ENCODE measurements around the gene SLIT3. TPM values are rescaled to one million over a fixed set of nuclear protein-coding genes. Genes with fewer than 3 reads are reported as not detected.
A peak's percentile ranks its signal among the peaks of the same experiment; 100 is the strongest.

SLIT3 gene
- total RNA-seq, 6 donors from 2014 or later: 10.8 to 57.3 (median 32.2) TPM

DNA sequence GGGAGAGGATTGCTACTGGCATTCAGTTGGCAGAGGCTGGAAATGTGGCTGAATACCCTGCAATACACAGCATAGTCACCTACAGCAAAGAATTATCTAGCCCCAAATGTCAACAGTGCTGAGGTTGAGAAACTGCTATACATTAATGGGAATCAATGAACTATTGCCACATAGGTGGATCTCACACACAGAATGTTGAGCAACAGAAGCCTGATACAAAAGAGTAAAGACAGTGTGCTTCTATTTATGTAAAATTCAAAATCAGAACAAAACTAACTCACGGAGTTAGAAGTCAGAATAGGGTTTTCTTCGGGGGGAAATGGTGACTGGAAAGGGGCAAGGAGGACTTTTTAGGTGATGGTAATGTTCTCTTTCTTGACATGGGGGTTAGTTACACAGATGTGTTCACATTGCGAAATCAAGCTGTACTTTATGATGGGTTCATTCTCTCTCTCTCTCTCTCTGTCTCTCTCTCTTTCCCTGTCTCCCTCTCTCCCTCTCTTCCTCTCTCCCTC, 676.0 kb downstream of the SLIT3 start:
- no peak overlapping the region for H3K27ac ChIP-seq
- H3K4me3 ChIP-seq: no peak overlapping the region
- no peak for DNase-seq
- no peak for ATAC-seq (ENCODE audit: low FRiP score in 2 of 2)
- H3K4me1 ChIP-seq: no peaks in the 10 kb centered on the region
- TF ChIP-seq, protein P1, sequence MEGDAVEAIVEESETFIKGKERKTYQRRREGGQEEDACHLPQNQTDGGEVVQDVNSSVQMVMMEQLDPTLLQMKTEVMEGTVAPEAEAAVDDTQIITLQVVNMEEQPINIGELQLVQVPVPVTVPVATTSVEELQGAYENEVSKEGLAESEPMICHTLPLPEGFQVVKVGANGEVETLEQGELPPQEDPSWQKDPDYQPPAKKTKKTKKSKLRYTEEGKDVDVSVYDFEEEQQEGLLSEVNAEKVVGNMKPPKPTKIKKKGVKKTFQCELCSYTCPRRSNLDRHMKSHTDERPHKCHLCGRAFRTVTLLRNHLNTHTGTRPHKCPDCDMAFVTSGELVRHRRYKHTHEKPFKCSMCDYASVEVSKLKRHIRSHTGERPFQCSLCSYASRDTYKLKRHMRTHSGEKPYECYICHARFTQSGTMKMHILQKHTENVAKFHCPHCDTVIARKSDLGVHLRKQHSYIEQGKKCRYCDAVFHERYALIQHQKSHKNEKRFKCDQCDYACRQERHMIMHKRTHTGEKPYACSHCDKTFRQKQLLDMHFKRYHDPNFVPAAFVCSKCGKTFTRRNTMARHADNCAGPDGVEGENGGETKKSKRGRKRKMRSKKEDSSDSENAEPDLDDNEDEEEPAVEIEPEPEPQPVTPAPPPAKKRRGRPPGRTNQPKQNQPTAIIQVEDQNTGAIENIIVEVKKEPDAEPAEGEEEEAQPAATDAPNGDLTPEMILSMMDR (IDR thresholded peaks at IDR 0.05): no peak
- TF ChIP-seq POLR2A (IDR thresholded peaks at IDR 0.05) (no peak), POLR2AphosphoS5 (IDR thresholded peaks at IDR 0.05) (no peak), EP300 (IDR thresholded peaks at IDR 0.05) (no peak)
- 83 to 84% methylated on average over 3 of the region's 3 CpGs for WGBS, 2 donors
- no peaks in the 10 kb centered on the region for H3K9me3 ChIP-seq
- no peaks in the 10 kb centered on the region for H3K27me3 ChIP-seq
- no peaks in the 10 kb centered on the region for H3K36me3 ChIP-seq

DNA sequence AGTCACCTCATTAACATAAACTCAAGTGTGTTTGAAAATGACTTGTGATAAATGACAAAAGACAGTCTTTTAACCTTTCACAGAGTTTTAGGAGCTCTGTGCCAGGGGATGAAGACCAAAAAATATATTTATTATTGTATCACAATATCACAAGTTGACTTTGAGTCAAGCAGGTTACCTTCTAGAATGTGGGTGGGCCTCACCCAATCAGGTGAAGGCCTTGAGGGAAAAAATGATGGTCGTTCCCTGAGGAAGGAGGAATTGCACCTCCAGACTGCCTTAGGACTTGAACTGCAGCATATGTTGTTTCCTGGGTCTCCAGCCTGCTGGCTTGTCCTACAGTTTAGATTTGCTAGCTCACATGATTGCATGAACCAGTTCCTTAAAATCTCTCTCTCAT, 680.1 kb downstream of the SLIT3 start:
- DNase-seq: no peak
- Histone ChIP-seq H3K27ac (no peak overlapping the region), H3K9me3 (no peaks in the 10 kb centered on the region), H3K4me1 (no peaks in the 10 kb centered on the region), H3K27me3 (no peaks in the 10 kb centered on the region), H3K36me3 (no peaks in the 10 kb centered on the region), H3K4me3 (no peak overlapping the region)
- no peak for ATAC-seq (ENCODE audit: low FRiP score in 2 of 2)
- WGBS, 2 donors: 67 to 72% methylated on average over 1 of the region's 1 CpG
- TF ChIP-seq POLR2A (IDR thresholded peaks at IDR 0.05) (no peak), EP300 (IDR thresholded peaks at IDR 0.05) (no peak), POLR2AphosphoS5 (IDR thresholded peaks at IDR 0.05) (no peak)
- TF ChIP-seq, protein P1 (IDR thresholded peaks at IDR 0.05): no peak

DNA sequence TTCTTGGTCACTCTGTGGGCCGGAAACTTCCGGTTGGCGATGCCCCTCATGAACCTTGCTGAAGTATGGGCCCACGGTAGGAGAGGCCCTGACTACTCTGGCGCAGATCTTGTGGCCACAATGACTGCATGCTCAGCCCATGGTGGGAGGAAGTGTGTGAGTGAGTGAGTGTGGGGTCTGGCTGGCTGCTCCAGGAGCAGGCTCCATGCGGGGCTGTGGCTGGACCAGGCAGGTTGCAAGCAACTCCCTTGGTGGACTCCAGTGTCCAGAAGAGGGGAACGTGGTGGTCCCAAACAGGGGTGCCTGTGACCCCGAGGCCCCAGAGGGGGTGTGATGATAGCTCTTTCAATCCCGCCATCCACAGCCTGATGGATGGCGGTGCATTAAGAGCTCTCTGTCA, 686.3 kb downstream of the SLIT3 start:
- H3K27ac ChIP-seq: no peak overlapping the region
- no peaks in the 10 kb centered on the region for H3K4me1 ChIP-seq
- DNase-seq (peak in 1 of 2 donors; percentile 26), ATAC-seq (ENCODE audit: low FRiP score in 2 of 2) (peak in 1 of 2 donors; percentile 19)
- no peaks in the 10 kb centered on the region for H3K36me3 ChIP-seq
- no peak for TF ChIP-seq POLR2A (IDR thresholded peaks at IDR 0.05)
- no peak for TF ChIP-seq POLR2AphosphoS5 (IDR thresholded peaks at IDR 0.05)
- TF ChIP-seq, protein P1 (IDR thresholded peaks at IDR 0.05): no peak
- no peak for TF ChIP-seq EP300 (IDR thresholded peaks at IDR 0.05)
- no peak overlapping the region for H3K4me3 ChIP-seq
- WGBS, 2 donors: 92 to 94% methylated on average over 6 to 10 of the region's 10 CpGs
- H3K27me3 ChIP-seq: no peaks in the 10 kb centered on the region
- no peaks in the 10 kb centered on the region for H3K9me3 ChIP-seq

- TF ChIP-seq, protein P1 (IDR thresholded peaks at IDR 0.05): no peak
- TF ChIP-seq POLR2A (IDR thresholded peaks at IDR 0.05) (no peak), POLR2AphosphoS5 (IDR thresholded peaks at IDR 0.05) (no peak), EP300 (IDR thresholded peaks at IDR 0.05) (no peak)
- H3K27ac ChIP-seq: no peak overlapping the region
- ATAC-seq (ENCODE audit: low FRiP score in 2 of 2): no peak
- no peak for DNase-seq
- H3K9me3 ChIP-seq: no peaks in the 10 kb centered on the region
- 61 to 76% methylated on average over 1 of the region's 1 CpG for WGBS, 2 donors
- no peaks in the 10 kb centered on the region for H3K4me1 ChIP-seq
- H3K4me3 ChIP-seq: no peak overlapping the region
- H3K36me3 ChIP-seq: no peaks in the 10 kb centered on the region
- no peaks in the 10 kb centered on the region for H3K27me3 ChIP-seq
Measured at GRCh38 chr5:168613996-168614395, 686.9 kb downstream of the SLIT3 start.

DNA sequence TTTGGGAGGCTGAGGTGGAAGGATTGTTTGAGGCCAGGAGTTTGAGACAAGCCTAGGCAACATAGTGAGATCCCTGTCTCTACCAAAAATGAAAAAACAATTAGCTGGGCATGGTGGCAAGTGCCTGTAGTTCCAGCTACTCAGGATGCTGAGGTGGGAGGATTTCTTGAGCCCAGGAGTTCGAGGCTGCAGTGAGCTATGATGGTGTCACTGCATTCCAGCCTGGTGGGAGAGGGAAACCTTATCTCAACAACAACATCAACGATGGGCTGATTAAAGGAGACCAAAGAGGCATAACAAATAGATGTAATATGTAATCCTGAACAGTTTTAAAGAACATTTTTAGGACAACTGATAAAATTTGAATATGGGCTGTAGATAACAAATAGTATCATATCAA, 687.5 kb downstream of the SLIT3 start:
- H3K27ac ChIP-seq: no peak overlapping the region
- no peaks in the 10 kb centered on the region for H3K36me3 ChIP-seq
- DNase-seq: no peak
- no peaks in the 10 kb centered on the region for H3K27me3 ChIP-seq
- 35 to 45% methylated on average over 2 of the region's 2 CpGs for WGBS, 2 donors
- H3K4me3 ChIP-seq: no peak overlapping the region
- H3K4me1 ChIP-seq: no peaks in the 10 kb centered on the region
- no peaks in the 10 kb centered on the region for H3K9me3 ChIP-seq
- no peak for ATAC-seq (ENCODE audit: low FRiP score in 2 of 2)
- TF ChIP-seq, protein P1 (IDR thresholded peaks at IDR 0.05): no peak
- no peak for TF ChIP-seq POLR2AphosphoS5 (IDR thresholded peaks at IDR 0.05)
